Suprapubic skin (tissue), 4 donors: ENCODE results near the gene COL25A1.

Experiments
- CTCF ChIP-seq, 2 donors: fragments of 200-600 bp in 1 of 2; fragments of 450-650 bp in 1 of 2; sonication (generic) in 1 of 2; IDR thresholded peaks; one replicate each; pipeline ENCODE4 v1.5.1; 2016 to 2019; ENCODE audit warnings: antibody characterized with exemption in 2 of 2, mild to moderate bottlenecking in 1 of 2, moderate library complexity in 1 of 2
- EP300 ChIP-seq: sonication (generic); formaldehyde crosslinking; IDR thresholded peaks from one replicate; pipeline ENCODE4 v1.6.1; 2017; ENCODE audit warnings: antibody characterized with exemption
- POLR2A ChIP-seq, 2 donors: fragments of 450-650 bp; IDR thresholded peaks; one replicate each; pipeline ENCODE4 v1.6.1; 2017; ENCODE audit warnings: antibody characterized with exemption in 2 of 2, mild to moderate bottlenecking in 2 of 2, moderate library complexity in 2 of 2
- POLR2AphosphoS5 ChIP-seq, 3 donors: sonication (generic); formaldehyde crosslinking; IDR thresholded peaks; one replicate each; pipeline ENCODE4 v1.6.1; 2017; ENCODE audit warnings: antibody characterized with exemption in 3 of 3

- no peak for TF ChIP-seq CTCF (IDR thresholded peaks at IDR 0.05)
- no peak for TF ChIP-seq EP300
- no peak for TF ChIP-seq POLR2A (IDR thresholded peaks at IDR 0.05)
- TF ChIP-seq POLR2AphosphoS5 (IDR thresholded peaks at IDR 0.05), result no peak
Measured at GRCh38 chr4:108830509-108831244, 471.8 kb downstream of the COL25A1 start.
